IMR-90 (cell line): Measurements from ENCODE around the gene PCYT1A. TPM values are rescaled to one million over a fixed set of nuclear protein-coding genes. Genes with fewer than 3 reads are reported as not detected.

ENCODE experiments used
- ATAC-seq: fragments of 200-7000 bp; cut with Tn5 transposase; 2 replicates; pipeline ENCODE4 v1.9.1; 2020; ENCODE audit warnings: low read depth, mild to moderate bottlenecking, moderate library complexity
- BruUV-seq: library from RNA; stranded (reverse); fragments of 400-500 nt; replicated peaks from 2 replicates; lab custom pipeline; 2021; lab: Mats Ljungman, UMichigan
- CTCF ChIA-PET: fragments of 300-600 bp; formaldehyde crosslinking; extraction: SDS; loops from one replicate; lab custom pipeline; 2021; ENCODE audit warnings: antibody characterized with exemption; lab: Yijun Ruan, JAX
- POLR2A ChIA-PET: fragments of 300-600 bp; sonication (Branson Sonifier 250); formaldehyde crosslinking; loops from one replicate; lab custom pipeline; 2022; ENCODE audit warnings: antibody characterized with exemption; ENCODE audit not compliant: unreplicated experiment; lab: Charles Lee
- DNase-seq: peaks from one replicate; pipeline ENCODE4 v3.0.0; 2013
- H2AFZ ChIP-seq: replicated peaks from 2 replicates; pipeline ENCODE3; 2013; ENCODE audit warnings: low read length, mild to moderate bottlenecking; ENCODE audit not compliant: poor library complexity
- H2AK5ac ChIP-seq: 2 replicates; pipeline ENCODE4 v1.6.1; 2013; ENCODE audit warnings: low read depth, low read length, inconsistent platforms
- H2AK9ac ChIP-seq: replicated peaks from 2 replicates; pipeline ENCODE3; 2013; ENCODE audit warnings: mild to moderate bottlenecking, low read depth, low read length, moderate library complexity; ENCODE audit not compliant: poor library complexity
- H2BK120ac ChIP-seq: 2 replicates; pipeline ENCODE4 v1.6.1; 2013; ENCODE audit warnings: low read depth, low read length, inconsistent platforms
- H2BK15ac ChIP-seq: 3 replicates; pipeline ENCODE4 v1.6.1; 2013; ENCODE audit warnings: low read depth, low read length, inconsistent platforms
- H2BK20ac ChIP-seq: 2 replicates; pipeline ENCODE4 v1.6.1; 2013; ENCODE audit warnings: low read depth, mild to moderate bottlenecking, inconsistent platforms, low read length, moderate library complexity
- H2BK5ac ChIP-seq: 2 replicates; pipeline ENCODE4 v1.6.1; 2013; ENCODE audit warnings: mild to moderate bottlenecking, low read depth, low read length, inconsistent platforms; ENCODE audit not compliant: poor library complexity, severe bottlenecking
- H3K14ac ChIP-seq: replicated peaks from 2 replicates; pipeline ENCODE4 v1.6.1; 2013; ENCODE audit warnings: low read depth, low read length, inconsistent platforms
- H3K18ac ChIP-seq: 2 replicates; pipeline ENCODE4 v1.6.1; 2013; ENCODE audit warnings: low read depth, low read length, control low read depth
- H3K23ac ChIP-seq: 2 replicates; pipeline ENCODE4 v1.6.1; 2013; ENCODE audit warnings: low read depth, low read length, inconsistent platforms
- H3K27ac ChIP-seq: 2 replicates; pipeline ENCODE4 v1.5.1; 2013; ENCODE audit warnings: mild to moderate bottlenecking, control low read depth, low read length; ENCODE audit not compliant: insufficient read depth
- H3K27me3 ChIP-seq: 2 replicates; pipeline ENCODE4 v1.6.1; 2013; ENCODE audit warnings: low read length; ENCODE audit not compliant: control insufficient read depth, insufficient read depth
- H3K36me3 ChIP-seq: 2 replicates; pipeline ENCODE4 v1.6.1; 2013; ENCODE audit warnings: low read length, mixed read lengths; ENCODE audit not compliant: control insufficient read depth, insufficient read depth
- H3K4ac ChIP-seq: 2 replicates; pipeline ENCODE4 v1.6.1; 2013; ENCODE audit warnings: low read depth, low read length, inconsistent platforms
- H3K4me1 ChIP-seq: 2 replicates; pipeline ENCODE4 v1.6.1; 2013; ENCODE audit warnings: low read length, mixed read lengths; ENCODE audit not compliant: control insufficient read depth, insufficient read depth
- H3K4me2 ChIP-seq: 2 replicates; pipeline ENCODE4 v1.6.1; 2013; ENCODE audit warnings: low read depth, mild to moderate bottlenecking, control low read depth, low read length, moderate library complexity
- H3K4me3 ChIP-seq: 2 replicates; pipeline ENCODE4 v1.5.1; 2013; ENCODE audit warnings: low read depth, mild to moderate bottlenecking, control low read depth, low read length, moderate library complexity; ENCODE audit not compliant: insufficient read depth
- H3K56ac ChIP-seq: 2 replicates; pipeline ENCODE4 v1.6.1; 2013; ENCODE audit warnings: low read length, inconsistent platforms; ENCODE audit not compliant: insufficient read depth; ENCODE audit errors: extremely low read depth
- H3K79me1 ChIP-seq, 2 experiments: 2 replicates each; pipeline ENCODE4 v1.6.1; 2013; ENCODE audit warnings: low read length in 2 of 2, inconsistent platforms in 1 of 2, low read depth in 1 of 2
- H3K9ac ChIP-seq: 2 replicates; pipeline ENCODE4 v1.6.1; 2013; ENCODE audit warnings: low read depth, low read length, control low read depth
- H3K9me1 ChIP-seq: 2 replicates; pipeline ENCODE4 v1.6.1; 2013; ENCODE audit warnings: low read length, inconsistent platforms; ENCODE audit not compliant: insufficient read depth
- H3K9me3 ChIP-seq: 2 replicates; pipeline ENCODE4 v1.6.1; 2013; ENCODE audit warnings: low read length; ENCODE audit not compliant: control insufficient read depth, insufficient read depth
- H4K20me1 ChIP-seq: 2 replicates; pipeline ENCODE4 v1.6.1; 2013; ENCODE audit warnings: low read length, inconsistent platforms; ENCODE audit not compliant: insufficient read depth
- H4K5ac ChIP-seq: 2 replicates; pipeline ENCODE4 v1.6.1; 2013; ENCODE audit warnings: mild to moderate bottlenecking, low read depth, low read length, control low read depth
- H4K8ac ChIP-seq, 2 experiments: 2 replicates each; pipeline ENCODE4 v1.6.1; 2013; ENCODE audit warnings: low read depth in 2 of 2, low read length in 2 of 2, control low read depth in 1 of 2, inconsistent platforms in 1 of 2
- H4K91ac ChIP-seq: 2 replicates; pipeline ENCODE4 v1.6.1; 2013; ENCODE audit warnings: low read depth, low read length, inconsistent platforms; ENCODE audit not compliant: insufficient read depth
- ELK1 ChIP-seq: fragments of 150-350 bp; IDR thresholded peaks from 2 replicates; pipeline ENCODE4 v1.6.1; 2016; ENCODE audit warnings: low read depth, mild to moderate bottlenecking, low read length, moderate library complexity, borderline replicate concordance
- WGBS, 2 experiments: methylation state at CpG; one replicate each; pipeline versions ENCODE4 v1.1.5 to v1.1.7; 2013; ENCODE audit warnings: missing lambda C conversion rate in 2 of 2; ENCODE audit not compliant: insufficient read length in 1 of 2; ENCODE audit errors: extremely low coverage in 2 of 2; 5-methylcytosine and 5-hydroxymethylcytosine counted together
- dilution Hi-C: fragments of 300-500 bp; cut with HindIII; formaldehyde crosslinking; loops from one replicate; pipeline ENCODE4 v1.14.3; 2018; ENCODE audit warnings: low sequenced_read_pairs; ENCODE audit not compliant: unreplicated experiment
- in situ Hi-C: fragments of 300-500 bp; cut with MboI; formaldehyde crosslinking; loops from 3 replicates; pipeline ENCODE4 v1.14.3; 2019; ENCODE audit warnings: low sequenced_read_pairs, inconsistent platforms, mixed read lengths
- intact Hi-C: fragments of 100-400 bp; cut with micrococcal nuclease; formaldehyde crosslinking; loops from 2 replicates; pipeline ENCODE4 v1.10.0; 2022
- polyA plus RNA-seq, 3 experiments: library from polyadenylated mRNA; depleted of rRNA; stranded (reverse); fragments of >200 nt; gene quantifications; 2 replicates each; pipeline ENCODE4 v1.2.3, GENCODE V29; 2012; ENCODE audit warnings: low replicate concordance in 1 of 3
- total RNA-seq: library from RNA; depleted of rRNA; stranded (reverse); fragments of >200 nt; gene quantifications from 2 replicates; pipeline ENCODE4 v1.2.3, GENCODE V29; 2012

Gene PCYT1A
- total and polyA plus RNA-seq, 2 of the 4 experiments (the other 2 are of a cell fraction) = 62.8 to 127 TPM

- H3K4me3 ChIP-seq = no peak overlapping the region
- H2BK15ac ChIP-seq = no peak overlapping the region
- in situ Hi-C loops = no loop called here
- H2AK5ac ChIP-seq = no peak overlapping the region
- no CpG with 5 or more reads among the region's 13 CpGs for WGBS, 2 experiments
- no peaks in the 10 kb centered on the region for H3K9me1 ChIP-seq
- ChIA-PET POLR2A (interaction anchor here (0.6 kb wide), 1 partner anchor 119 kb away, joined by 3 read pairs; no protein-coding TSS in a partner anchor), CTCF (interaction anchor here (0.7 kb wide), 1 partner anchor 492 kb away, joined by 3 read pairs; no protein-coding TSS in a partner anchor)
- no peak for TF ChIP-seq ELK1
- dilution Hi-C loops = loop anchor here (25.0 kb wide), 1 partner anchor 132 kb away; no protein-coding TSS in a partner anchor
- H3K9ac ChIP-seq = no peak overlapping the region
- ATAC-seq (no peak), DNase-seq (no peak)
- no peaks in the 10 kb centered on the region for H3K27me3 ChIP-seq
- peak overlapping the region; percentile 72 for H2AK9ac ChIP-seq
- no peak overlapping the region for H2BK120ac ChIP-seq
- no peak overlapping the region for H3K4ac ChIP-seq
- no peaks in the 10 kb centered on the region for H3K79me1 ChIP-seq
- BruUV-seq = no TSS peak
- H3K14ac ChIP-seq = no peak overlapping the region
- no peak overlapping the region for H2BK5ac ChIP-seq
- no peaks in the 10 kb centered on the region for H3K4me1 ChIP-seq
- peak overlapping the region; percentile 37; the same call in 1 of the 2 replicates for H4K91ac ChIP-seq
- H3K36me3 ChIP-seq = no peaks in the 10 kb centered on the region
- H3K4me2 ChIP-seq = no peak overlapping the region
- no peak overlapping the region for H2BK20ac ChIP-seq
- H3K9me3 ChIP-seq = no peaks in the 10 kb centered on the region
- no peak overlapping the region for H4K8ac ChIP-seq
- H3K27ac ChIP-seq = no peak overlapping the region
- no peak overlapping the region for H4K5ac ChIP-seq
- no peak overlapping the region for H3K56ac ChIP-seq
- H3K23ac ChIP-seq = no peak overlapping the region
- H3K18ac ChIP-seq = no peak overlapping the region
- no peaks in the 10 kb centered on the region for H4K20me1 ChIP-seq
- intact Hi-C loops = no loop called here
- H2AFZ ChIP-seq = peak overlapping the region; percentile 58
Observed at GRCh38 chr3:196193736-196194541, 93.6 kb downstream of the PCYT1A start.
